Coronary artery (tissue), 2 donors: ENCODE data around the gene DCANP1.
"Not testable (repeated sequence)": the region's sequence is repeated elsewhere in the genome, so short reads cannot be mapped to it uniquely, and the experiment has no call there.

Experiments
- DNase-seq: peaks from one replicate; pipeline ENCODE4 v3.0.0-alpha.2; 2017; ENCODE audit warnings: low spot score
- H3K27ac ChIP-seq, 2 donors: fragments of 200-600 bp; sonication (generic); one replicate each; pipeline ENCODE4 v1.5.1; 2016 to 2019
- H3K4me3 ChIP-seq: fragments of 200-600 bp; sonication (generic); 2 replicates; pipeline ENCODE4 v1.5.1; 2016; ENCODE audit warnings: mild to moderate bottlenecking, moderate library complexity
- TF ChIP-seq, protein P1 (sequence below): fragments of 200-600 bp; sonication (generic); IDR thresholded peaks from one replicate; pipeline ENCODE4 v1.5.1; 2019; ENCODE audit warnings: antibody characterized with exemption

DCANP1 gene, protein sequence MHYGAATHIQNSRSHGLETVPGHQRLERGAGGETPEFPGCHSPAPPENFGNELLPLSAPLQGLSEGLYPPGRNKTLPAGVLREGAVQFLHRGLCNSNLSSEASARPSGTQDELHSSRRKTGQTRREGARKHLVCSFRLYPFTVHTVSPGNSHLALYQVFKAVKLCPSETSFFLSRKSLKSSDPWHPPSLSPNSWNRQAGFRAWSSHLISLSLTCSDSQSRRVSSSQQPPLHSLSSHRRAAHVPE

DNA sequence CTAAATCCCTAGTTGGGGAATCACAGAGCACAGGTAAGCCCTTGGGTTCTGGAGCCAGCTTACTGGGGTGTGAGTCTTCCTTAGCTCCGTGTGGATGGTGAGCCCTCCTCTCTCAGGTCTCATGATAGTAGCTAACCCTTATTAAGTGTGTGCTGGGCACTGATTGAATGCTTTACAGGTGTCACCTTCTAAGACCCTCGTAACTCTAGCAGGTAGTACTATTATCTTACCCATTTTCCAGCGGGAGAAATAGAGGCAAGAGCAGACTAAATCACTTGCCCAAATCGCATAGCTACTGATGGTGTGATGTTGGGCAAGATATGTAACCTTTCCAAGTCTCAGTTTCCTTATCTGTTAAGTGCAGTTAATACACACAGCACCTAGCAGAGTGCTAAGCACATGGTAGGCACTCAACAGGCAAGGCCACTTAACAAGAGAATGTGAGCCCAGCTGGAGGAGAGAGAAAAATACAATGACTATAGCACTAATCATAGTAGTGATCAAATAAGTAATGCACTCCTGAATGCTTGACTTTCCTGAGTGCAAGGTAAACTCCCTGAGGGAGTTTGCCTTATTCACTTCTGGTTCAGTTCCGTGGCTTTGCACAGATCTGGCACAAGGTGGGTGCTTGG lies at the start of gene DCANP1:
Gene DCANP1 (minus strand): TSS at position 51 of the 632 bp plus-strand sequence. CDS start 240 bp downstream, outside the sequence.
- TF ChIP-seq, protein P1, sequence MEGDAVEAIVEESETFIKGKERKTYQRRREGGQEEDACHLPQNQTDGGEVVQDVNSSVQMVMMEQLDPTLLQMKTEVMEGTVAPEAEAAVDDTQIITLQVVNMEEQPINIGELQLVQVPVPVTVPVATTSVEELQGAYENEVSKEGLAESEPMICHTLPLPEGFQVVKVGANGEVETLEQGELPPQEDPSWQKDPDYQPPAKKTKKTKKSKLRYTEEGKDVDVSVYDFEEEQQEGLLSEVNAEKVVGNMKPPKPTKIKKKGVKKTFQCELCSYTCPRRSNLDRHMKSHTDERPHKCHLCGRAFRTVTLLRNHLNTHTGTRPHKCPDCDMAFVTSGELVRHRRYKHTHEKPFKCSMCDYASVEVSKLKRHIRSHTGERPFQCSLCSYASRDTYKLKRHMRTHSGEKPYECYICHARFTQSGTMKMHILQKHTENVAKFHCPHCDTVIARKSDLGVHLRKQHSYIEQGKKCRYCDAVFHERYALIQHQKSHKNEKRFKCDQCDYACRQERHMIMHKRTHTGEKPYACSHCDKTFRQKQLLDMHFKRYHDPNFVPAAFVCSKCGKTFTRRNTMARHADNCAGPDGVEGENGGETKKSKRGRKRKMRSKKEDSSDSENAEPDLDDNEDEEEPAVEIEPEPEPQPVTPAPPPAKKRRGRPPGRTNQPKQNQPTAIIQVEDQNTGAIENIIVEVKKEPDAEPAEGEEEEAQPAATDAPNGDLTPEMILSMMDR: no peak
- H3K27ac ChIP-seq: no peak within 1 kb of the TSS
- no peak for DNase-seq

GRCh38 chr5:135495531-135495930 lies 48.4 kb upstream of the DCANP1 start:
- H3K4me3 ChIP-seq, H3K27ac ChIP-seq, DNase-seq: not testable (repeated sequence)

More for the DNA sequence above, at the start of gene DCANP1:
- H3K4me3 ChIP-seq: no peak within 1 kb of the TSS

DNA sequence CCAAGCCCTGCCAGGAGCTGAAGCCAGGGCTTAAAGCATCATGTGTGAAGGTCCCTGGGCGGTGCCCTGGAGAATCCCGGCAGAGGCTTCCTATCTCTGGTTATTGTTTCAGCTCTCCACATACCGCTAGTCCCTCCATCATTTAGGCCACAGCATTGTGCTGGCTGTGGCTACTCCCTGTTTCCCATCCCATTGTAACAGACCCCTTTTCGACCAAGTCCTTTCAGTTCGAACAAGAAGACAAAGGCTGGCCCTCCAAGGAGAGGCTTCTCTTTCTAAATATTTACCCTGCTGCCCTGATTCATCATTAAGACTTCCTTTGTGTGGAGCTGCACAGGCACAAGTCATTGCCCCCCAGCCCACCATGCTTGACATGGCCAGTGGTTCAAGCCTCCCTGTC lies 47.0 kb upstream of the DCANP1 start:
- Histone ChIP-seq H3K4me3 (no peak overlapping the region), H3K27ac (no peak overlapping the region)
- TF ChIP-seq, protein P1: no peak
- no peak for DNase-seq

GRCh38 chr5:135493406-135494180 lies 46.4 kb upstream of the DCANP1 start:
- no peak overlapping the region for H3K4me3 ChIP-seq

DNA sequence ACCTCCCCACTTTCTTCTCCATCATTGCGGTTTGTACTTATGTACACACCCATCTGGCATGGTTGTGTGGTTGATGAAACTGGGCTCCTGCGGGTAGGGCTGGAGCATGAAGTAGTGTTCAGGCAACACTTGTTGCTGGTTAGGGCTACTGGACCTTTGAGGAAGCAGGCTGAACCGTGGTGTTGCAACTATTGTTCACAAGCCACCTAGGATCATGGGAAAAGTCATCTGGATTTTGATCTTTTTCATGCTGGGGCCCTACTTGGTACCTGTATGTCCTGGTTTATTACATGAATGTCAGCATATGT lies 45.1 kb upstream of the DCANP1 start:
- Histone ChIP-seq H3K4me3 (no peak overlapping the region), H3K27ac (no peak overlapping the region)
- TF ChIP-seq, protein P1: no peak
- DNase-seq: no peak

More at GRCh38 chr5:135493406-135494180, 46.4 kb upstream of the DCANP1 start:
- H3K27ac ChIP-seq: peak overlapping the region in 1 of 2 donors; percentile 46
- TF ChIP-seq, protein P1: no peak
- DNase-seq: no peak

- DNase-seq: no peak
- TF ChIP-seq, protein P1: no peak
- H3K27ac ChIP-seq: no peak overlapping the region
- no peak overlapping the region for H3K4me3 ChIP-seq
These were observed 44.6 kb upstream of the DCANP1 start for GRCh38 chr5:135491552-135492318.

- Histone ChIP-seq H3K27ac (no peak overlapping the region), H3K4me3 (no peak overlapping the region)
- TF ChIP-seq, protein P1: no peak
- no peak for DNase-seq
These were observed 43.9 kb upstream of the DCANP1 start for GRCh38 chr5:135491038-135491551.
